ENCODE measurements around the gene TANK. TPM values are rescaled to one million over a fixed set of nuclear protein-coding genes. Genes with fewer than 3 reads are reported as not detected.

TANK gene
- total RNA-seq, 1 experiment from 2014 or later, result 52.5 TPM

GRCh38 chr2:161230959-161231358 lies 70.7 kb downstream of the TANK start:
- POLR2A ChIA-PET, result interaction anchor here (1.1 kb wide), 1 partner anchor 13 kb away, joined by 3 read pairs; no protein-coding TSS in a partner anchor

GRCh38 chr2:161232571-161232970 lies 72.3 kb downstream of the TANK start:
- no peak for ATAC-seq
- Histone ChIP-seq H2AFZ (ENCODE audit: low read depth, low read length, poor library complexity, severe bottlenecking) (no peak overlapping the region), H3K4me2 (ENCODE audit: low read length) (no peak overlapping the region), H3K27me3 (ENCODE audit: insufficient read depth, low read length) (no peaks in the 10 kb centered on the region), H3K79me2 (ENCODE audit: insufficient read depth, low read length) (peaks cover 3% of the 10 kb centered on the region; the same call in 1 of the 2 replicates), H3K9me2 (ENCODE audit: insufficient read depth) (no peaks in the 10 kb centered on the region), H3K27ac (ENCODE audit: low read depth, low read length) (no peak overlapping the region), H3K9ac (ENCODE audit: low read length) (no peak overlapping the region), H4K20me1 (ENCODE audit: insufficient read depth) (no peaks in the 10 kb centered on the region), H3K4me1 (ENCODE audit: control insufficient read depth in 1 of 2, insufficient read depth in 2 of 2, low read length in 2 of 2) (no peaks in the 10 kb centered on the region), H3K4me3 (replicated peaks in 1 of 2; ENCODE audit: low read depth in 1 of 2, low read length in 2 of 2) (no peak overlapping the region), H3K36me3 (ENCODE audit: control insufficient read depth in 1 of 2, insufficient read depth in 2 of 2, low read length in 2 of 2) (peaks cover 5 to 59% of the 10 kb centered on the region in 2 experiments; a peak in 2 of 4 replicates), H3K9me3 (ENCODE audit: control insufficient read depth in 1 of 2, insufficient read depth in 1 of 2, low read depth in 1 of 2, low read length in 2 of 2) (no peaks in the 10 kb centered on the region)
- DNase-seq (ENCODE audit: low read depth, low spot score), result no peak
- ChIA-PET POLR2A (interaction anchor here (2.2 kb wide), 1 partner anchor 10 kb away, joined by 5 read pairs; no protein-coding TSS in a partner anchor), RAD21 (ENCODE audit: low non-redundant PET in 1 of 2, low total read pairs in 2 of 2, uncharacterized antibody in 2 of 2, unreplicated experiment in 2 of 2) (no interaction called here), CTCF (interaction anchor here (2.8 kb wide), 1 partner anchor 9 kb away, joined by 19 read pairs; no protein-coding TSS in a partner anchor)
- intact Hi-C loops (cut with micrococcal nuclease), result no loop called here
- no TSS peak for BruUV-seq (replicated peaks)
- TF ChIP-seq TCF7L2 (IDR thresholded peaks at IDR 0.05; ENCODE audit: borderline replicate concordance, extremely low read depth, insufficient read depth, insufficient read length), result no peak
- no peak for TF ChIP-seq ATF3 (IDR thresholded peaks at IDR 0.05)
- no peak for TF ChIP-seq CBX3 (IDR thresholded peaks at IDR 0.05; ENCODE audit: low read depth)
- TF ChIP-seq EGR1 (IDR thresholded peaks at IDR 0.05; ENCODE audit: low read depth), result no peak
- no peak for TF ChIP-seq REST (IDR thresholded peaks at IDR 0.05; ENCODE audit: low read depth)
- no peak for TF ChIP-seq CTCF (IDR thresholded peaks at IDR 0.05 in 2 of 3, conservative IDR thresholded peaks at IDR 0.05 in 1 of 3; ENCODE audit: borderline replicate concordance in 1 of 3, insufficient read depth in 1 of 3, low read depth in 2 of 3, low read length in 2 of 3)
- no peak for TF ChIP-seq SRF (IDR thresholded peaks at IDR 0.05; ENCODE audit: low read depth)
- no peak for TF ChIP-seq RAD21 (IDR thresholded peaks at IDR 0.05; ENCODE audit: low read depth)
- no peak for TF ChIP-seq YY1 (IDR thresholded peaks at IDR 0.05; ENCODE audit: extremely low read depth, insufficient replicate concordance, low read depth, low read length)
- no peak for TF ChIP-seq SIN3A (IDR thresholded peaks at IDR 0.05; ENCODE audit: low read depth)
- no peak for TF ChIP-seq SP1 (IDR thresholded peaks at IDR 0.05; ENCODE audit: low read depth)
- TF ChIP-seq POLR2A (IDR thresholded peaks at IDR 0.05; ENCODE audit: borderline replicate concordance, extremely low read depth, insufficient read depth, insufficient read length), result no peak

More at GRCh38 chr2:161230959-161231358, 70.7 kb downstream of the TANK start:
- Histone ChIP-seq H2AFZ (ENCODE audit: low read depth, low read length, poor library complexity, severe bottlenecking) (no peak overlapping the region), H3K4me3 (replicated peaks in 1 of 2; ENCODE audit: low read depth in 1 of 2, low read length in 2 of 2) (no peak overlapping the region), H3K79me2 (ENCODE audit: insufficient read depth, low read length) (peaks cover 3% of the 10 kb centered on the region; the same call in 1 of the 2 replicates), H3K4me2 (ENCODE audit: low read length) (no peak overlapping the region), H3K9ac (ENCODE audit: low read length) (no peak overlapping the region), H3K27ac (ENCODE audit: low read depth, low read length) (no peak overlapping the region), H3K36me3 (ENCODE audit: control insufficient read depth in 1 of 2, insufficient read depth in 2 of 2, low read length in 2 of 2) (peaks cover 5 to 56% of the 10 kb centered on the region in 2 experiments; a peak in 2 of 4 replicates), H3K27me3 (ENCODE audit: insufficient read depth, low read length) (no peaks in the 10 kb centered on the region), H3K4me1 (ENCODE audit: control insufficient read depth in 1 of 2, insufficient read depth in 2 of 2, low read length in 2 of 2) (no peaks in the 10 kb centered on the region), H3K9me2 (ENCODE audit: insufficient read depth) (no peaks in the 10 kb centered on the region), H4K20me1 (ENCODE audit: insufficient read depth) (no peaks in the 10 kb centered on the region), H3K9me3 (ENCODE audit: control insufficient read depth in 1 of 2, insufficient read depth in 1 of 2, low read depth in 1 of 2, low read length in 2 of 2) (no peaks in the 10 kb centered on the region)
- ATAC-seq (no peak), DNase-seq (ENCODE audit: low read depth, low spot score) (no peak)
- intact Hi-C loops (cut with micrococcal nuclease), result no loop called here
- TF ChIP-seq ELF1 (IDR thresholded peaks at IDR 0.05; ENCODE audit: borderline replicate concordance, low read depth) (no peak), FOSL1 (IDR thresholded peaks at IDR 0.05; ENCODE audit: low read depth) (no peak), EGR1 (IDR thresholded peaks at IDR 0.05; ENCODE audit: low read depth) (no peak), JUND (IDR thresholded peaks at IDR 0.05) (no peak), SRF (IDR thresholded peaks at IDR 0.05; ENCODE audit: low read depth) (no peak), CBX3 (IDR thresholded peaks at IDR 0.05; ENCODE audit: low read depth) (no peak), POLR2AphosphoS5 (IDR thresholded peaks at IDR 0.05; ENCODE audit: low read depth, low read length) (no peak)
- RAD21 ChIA-PET (ENCODE audit: low non-redundant PET in 1 of 2, low total read pairs in 2 of 2, uncharacterized antibody in 2 of 2, unreplicated experiment in 2 of 2), result no interaction called here
- no TSS peak for BruUV-seq (replicated peaks)
- CTCF ChIA-PET, result no interaction called here

Measured in HCT116 (cell line).